HG02870 (cell line): ENCODE measurements around the gene CLCNKB.
"Not testable (repeated sequence)": the region's sequence is repeated elsewhere in the genome, so short reads cannot be mapped to it uniquely, and the experiment has no call there.

ENCODE experiments used
- ATAC-seq: cut with Tn5 transposase; IDR thresholded peaks from one replicate; pipeline ENCODE4 v1.9.1; 2021; ENCODE audit warnings: mild to moderate bottlenecking, moderate library complexity; ENCODE audit not compliant: unreplicated experiment

The CLCNKB gene

GRCh38 chr1:16043521-16043920 is at the start of gene CLCNKB:
Gene CLCNKB (plus strand): TSS chr1:16043782. CDS start chr1:16044493, 711 bp downstream.
- no peak for ATAC-seq

- no peak for ATAC-seq
Measured at GRCh38 chr1:15994081-15994480, 49.5 kb upstream of the CLCNKB start.

GRCh38 chr1:15994590-15995351 is 48.8 kb upstream of the CLCNKB start:
- no peak for ATAC-seq

DNA sequence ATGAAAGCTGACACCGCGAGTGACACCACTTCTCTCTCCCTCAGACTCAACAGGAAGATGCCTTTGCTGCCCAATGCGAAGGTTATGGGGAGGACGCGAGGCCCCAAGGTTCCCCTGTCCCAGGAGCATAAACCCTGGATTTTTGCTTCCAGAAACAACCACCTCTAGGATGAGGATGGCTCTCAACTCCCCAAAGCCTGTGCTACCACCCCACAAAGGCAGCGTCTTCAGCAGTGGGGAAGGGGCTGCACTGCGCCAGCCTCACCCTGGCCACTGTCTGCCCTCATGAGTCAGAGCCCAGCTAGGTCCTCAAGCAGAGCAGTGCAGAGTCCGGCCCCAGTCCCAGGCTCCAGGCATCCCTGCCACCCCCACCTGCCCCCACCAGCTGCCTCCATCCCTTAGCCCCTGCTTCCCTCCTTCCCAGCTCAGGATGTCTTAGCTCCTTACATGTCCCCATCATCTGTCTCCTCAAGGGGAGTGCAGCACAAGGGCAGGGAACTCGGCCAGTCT is 46.5 kb upstream of the CLCNKB start:
- no peak for ATAC-seq

DNA sequence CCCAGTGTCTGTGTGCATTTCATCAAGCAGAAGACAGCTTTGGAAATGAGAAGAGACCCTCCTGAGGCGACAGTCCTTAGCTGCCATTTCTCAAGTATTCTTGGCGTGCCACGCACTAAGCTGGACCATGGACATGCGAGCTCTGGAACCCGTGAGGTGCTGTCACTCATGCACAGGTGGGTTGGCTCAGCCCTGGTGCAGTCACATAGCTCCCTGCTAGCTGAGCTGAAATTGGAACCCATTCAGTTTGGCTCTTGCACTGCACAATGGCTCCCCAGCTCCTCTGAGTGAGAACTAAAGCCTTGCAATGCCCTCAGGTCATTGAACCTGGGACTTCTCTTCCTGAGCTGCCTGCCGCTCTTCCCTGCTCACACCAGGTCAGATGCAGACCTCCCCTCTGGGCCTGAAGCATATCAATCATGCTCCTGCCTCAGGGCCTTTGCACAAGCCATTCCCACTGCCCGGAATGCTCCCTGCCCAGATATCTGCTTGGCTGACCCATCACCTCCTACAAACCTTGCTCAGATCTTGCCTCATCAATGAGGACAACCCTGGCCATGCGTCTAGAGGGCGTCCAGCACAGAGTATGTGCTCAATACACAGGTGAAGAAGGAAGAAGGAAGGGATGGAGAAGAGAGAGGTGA is 45.8 kb upstream of the CLCNKB start:
- ATAC-seq, result no peak

DNA sequence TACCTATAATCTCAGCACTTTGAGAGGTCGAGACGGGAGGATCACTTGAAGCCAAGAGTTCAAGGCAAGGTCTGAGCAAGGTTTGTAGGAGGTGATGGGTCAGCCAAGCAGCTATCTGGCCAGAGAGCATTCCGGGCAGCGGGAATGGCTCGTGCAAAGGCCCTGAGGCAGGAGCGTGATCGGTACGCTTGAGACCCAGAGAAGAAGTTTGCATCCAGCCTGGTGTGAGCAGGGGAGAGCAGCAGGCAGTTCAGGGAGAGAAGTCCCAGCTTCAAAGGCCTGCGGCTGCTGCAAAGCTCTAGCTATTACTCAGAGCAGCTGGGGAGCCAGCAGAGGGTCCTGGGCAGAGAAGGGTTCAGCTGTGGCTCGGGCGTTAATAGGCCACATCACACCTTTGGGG is 44.7 kb upstream of the CLCNKB start:
- ATAC-seq, result no peak

GRCh38 chr1:16001274-16001673 is 42.3 kb upstream of the CLCNKB start:
- ATAC-seq, result not testable (repeated sequence)

GRCh38 chr1:16005597-16005996 is 38.0 kb upstream of the CLCNKB start:
- ATAC-seq, result no peak

DNA sequence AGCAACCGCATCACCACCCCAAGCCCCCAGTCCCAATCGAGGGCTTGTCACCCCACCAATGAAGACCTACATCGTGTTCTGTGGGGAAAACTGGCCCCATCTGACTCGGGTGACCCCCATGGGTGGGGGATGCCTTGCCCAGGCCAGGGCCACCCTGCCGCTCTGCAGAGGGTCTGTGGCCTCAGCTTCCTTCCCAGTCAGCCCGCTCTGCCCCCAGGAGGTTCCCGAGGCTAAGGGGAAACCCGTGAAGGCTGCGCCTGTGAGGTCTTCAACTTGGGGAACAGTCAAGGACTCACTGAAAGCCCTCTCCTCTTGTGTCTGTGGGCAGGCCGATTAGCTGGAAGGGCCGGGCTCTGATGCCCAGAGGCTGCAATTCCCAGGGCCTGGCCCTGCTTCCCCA is 37.6 kb upstream of the CLCNKB start:
- no peak for ATAC-seq

DNA sequence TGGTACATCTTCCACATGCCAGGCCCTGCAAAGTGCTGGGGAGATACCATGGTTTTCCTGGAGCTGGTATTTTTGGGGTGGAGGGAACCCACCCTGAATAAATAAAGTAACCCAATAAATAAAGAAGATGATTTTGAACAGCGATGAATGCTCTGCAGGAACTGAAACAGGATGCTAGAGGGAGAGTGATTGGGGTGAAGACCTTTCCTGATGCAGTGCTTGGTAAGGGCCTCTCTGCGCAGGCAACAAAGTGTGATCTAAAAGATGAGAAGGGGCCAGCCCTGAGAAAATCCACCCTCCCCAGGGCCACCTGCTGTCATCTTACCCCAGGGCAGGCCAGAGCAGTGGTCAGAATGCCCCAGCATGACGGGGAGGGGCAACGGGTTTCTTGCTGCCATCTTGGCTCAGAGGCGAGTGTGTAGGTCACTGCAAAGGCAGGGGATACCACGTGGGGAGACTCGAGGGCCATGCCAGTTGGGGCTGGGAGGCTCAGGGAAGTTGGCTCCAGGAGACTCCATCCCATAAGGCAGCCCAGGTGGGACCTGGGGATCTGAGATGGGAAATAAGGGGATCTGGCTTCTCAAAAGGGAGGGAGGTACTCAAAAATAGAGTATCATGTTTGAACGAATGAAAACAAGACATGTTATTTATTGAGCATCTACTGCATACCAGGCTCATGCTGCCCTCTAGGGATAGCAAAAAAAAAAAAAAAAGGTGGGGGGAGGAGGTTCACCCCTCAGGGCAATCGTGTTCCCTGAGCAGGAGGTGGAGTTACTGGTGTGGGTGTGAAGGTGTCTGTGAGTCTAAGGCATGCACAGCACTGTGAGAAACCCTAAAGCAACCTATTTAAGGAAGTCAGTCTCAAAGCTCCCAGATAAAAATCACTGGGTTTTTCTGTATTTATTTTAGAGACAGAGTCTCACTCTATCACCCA is 36.8 kb upstream of the CLCNKB start:
- no peak for ATAC-seq

- no peak for ATAC-seq
Measured at GRCh38 chr1:16007671-16008341, 35.8 kb upstream of the CLCNKB start.

DNA sequence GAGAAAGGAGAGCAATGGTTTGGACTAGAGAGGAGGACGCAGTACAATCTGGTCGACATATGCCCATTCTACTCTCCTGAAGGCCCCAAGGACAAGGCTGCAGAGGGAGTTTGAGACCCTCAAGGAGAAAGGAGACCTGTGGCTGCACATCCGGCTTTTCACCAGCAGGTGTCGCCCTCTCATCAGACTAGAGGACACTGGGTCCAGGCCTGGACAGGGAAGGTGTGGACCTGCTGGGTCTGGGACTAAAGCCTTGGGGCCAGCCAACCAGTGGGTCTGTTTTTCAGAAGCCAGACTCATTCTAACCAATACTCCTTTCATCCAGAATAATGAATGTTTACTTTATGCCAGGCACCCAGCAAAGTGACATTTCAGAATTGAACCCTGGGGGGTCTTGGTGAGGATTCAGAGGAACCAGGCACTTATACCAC is 34.5 kb upstream of the CLCNKB start:
- no peak for ATAC-seq

DNA sequence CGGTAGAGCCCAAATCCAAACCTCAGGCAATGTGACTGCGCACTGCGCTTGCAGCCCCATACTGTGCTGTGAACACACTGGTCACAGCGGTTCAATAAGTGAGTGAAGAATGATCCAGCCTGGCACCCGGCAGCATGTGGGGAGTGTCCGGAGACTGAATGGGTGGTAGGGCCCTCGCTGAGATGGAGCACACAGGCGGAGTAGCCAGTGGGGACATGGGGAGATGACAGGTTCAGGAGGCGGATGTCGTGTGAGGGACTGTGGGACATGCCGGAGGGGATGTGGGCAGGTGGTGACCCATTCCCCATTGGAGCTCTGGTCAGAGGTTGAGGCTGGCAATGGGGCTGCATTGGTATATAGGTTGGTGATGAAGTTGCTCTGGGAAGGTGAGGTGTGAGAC is 33.9 kb upstream of the CLCNKB start:
- ATAC-seq, result no peak

DNA sequence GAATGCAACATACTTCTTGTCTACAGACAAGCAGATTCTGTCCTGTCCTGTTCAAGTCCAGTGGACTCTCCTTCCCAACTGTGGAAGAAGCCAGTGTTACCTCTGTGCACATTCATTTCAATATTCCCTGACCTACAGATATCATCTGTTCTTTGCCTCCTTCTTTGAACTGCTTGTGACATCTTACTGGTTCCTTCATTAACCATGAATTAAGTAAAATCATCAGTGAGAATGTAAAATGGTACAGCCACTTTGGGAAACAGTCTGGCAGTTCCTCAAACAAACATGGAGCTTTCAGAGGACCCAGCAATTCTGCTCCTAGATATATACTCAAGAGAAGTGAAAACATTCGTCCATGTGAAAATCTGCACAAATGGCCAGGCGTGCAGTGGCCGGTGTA is 32.7 kb upstream of the CLCNKB start:
- ATAC-seq, result no peak

DNA sequence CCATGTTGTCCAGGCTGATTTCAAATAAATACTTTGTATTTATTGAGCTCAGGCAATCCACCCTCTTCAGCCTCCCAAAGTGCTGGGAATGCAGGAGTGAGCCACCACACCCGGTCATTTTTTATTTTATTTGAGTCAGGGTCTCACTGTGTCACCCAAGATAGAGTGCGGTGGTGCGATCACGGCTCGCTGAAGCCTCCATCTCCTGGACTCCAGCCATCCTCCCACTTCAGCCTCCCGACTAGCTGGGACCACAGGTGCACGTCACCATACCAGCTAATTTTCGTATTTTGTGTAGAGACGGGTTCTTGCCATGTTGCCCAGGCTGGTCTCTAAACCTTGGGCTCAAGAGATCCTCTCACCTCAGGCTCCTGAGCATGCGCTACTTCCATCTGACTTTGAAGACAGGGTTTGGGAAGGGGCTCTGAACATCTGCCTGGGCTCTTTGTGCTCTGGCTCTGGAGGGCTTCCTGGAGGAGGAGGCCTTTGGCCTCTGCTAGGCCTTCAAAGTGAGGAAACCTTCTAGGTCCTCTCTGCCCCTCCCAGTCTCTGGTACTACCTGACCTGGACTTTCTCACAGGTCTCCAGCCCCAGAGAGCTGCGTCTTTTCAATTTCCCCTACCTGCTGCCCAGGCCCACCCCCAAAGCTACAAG is 31.5 kb upstream of the CLCNKB start:
- ATAC-seq, result no peak

DNA sequence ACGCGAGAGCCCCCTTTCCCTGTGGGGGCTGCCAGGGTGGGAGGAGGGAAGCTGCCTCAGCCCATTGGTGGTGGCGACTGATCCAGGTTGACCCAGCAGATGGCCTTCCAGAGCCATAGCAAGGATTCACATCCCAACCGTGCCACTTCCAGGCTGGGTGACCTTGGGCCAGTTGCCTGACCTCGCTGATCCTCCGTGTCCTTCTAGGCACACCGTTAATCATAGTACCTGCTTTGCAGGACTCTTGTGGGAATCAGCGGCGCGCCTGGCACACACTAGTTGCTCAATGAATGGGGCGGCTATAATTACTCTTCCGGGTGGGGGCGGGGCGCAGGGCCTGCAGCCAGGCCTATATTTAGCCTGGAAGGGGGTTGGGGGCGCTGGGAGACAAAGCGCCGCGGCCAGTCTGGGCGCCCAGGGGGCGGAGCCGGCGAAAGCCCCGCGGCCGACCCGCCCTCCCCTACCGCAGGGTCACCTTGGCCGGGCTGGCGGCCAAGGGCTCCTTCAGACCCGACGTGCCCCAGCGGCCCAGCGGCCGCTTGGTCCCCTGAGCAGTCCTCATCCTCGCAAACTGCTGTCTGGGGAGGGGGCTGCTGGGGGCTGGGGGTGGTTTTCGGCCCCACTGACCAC is 30.9 kb upstream of the CLCNKB start:
- ATAC-seq, result no peak

GRCh38 chr1:16013220-16013907 is 30.2 kb upstream of the CLCNKB start:
- no peak for ATAC-seq

- no peak for ATAC-seq
Measured at GRCh38 chr1:16013908-16014258, 29.7 kb upstream of the CLCNKB start.
